HUES6 (cell line): ENCODE measurements around the gene COX10.
"Not testable (repeated sequence)": the region's sequence is repeated elsewhere in the genome, so short reads cannot be mapped to it uniquely, and the experiment has no call there.

Experiments
- H3K27ac ChIP-seq: 2 replicates; pipeline ENCODE4 v1.7.0; 2013; ENCODE audit warnings: low read depth, mild to moderate bottlenecking, low read length, inconsistent platforms
- H3K27me3 ChIP-seq: 2 replicates; pipeline ENCODE4 v1.6.1; 2013; ENCODE audit warnings: low read length; ENCODE audit not compliant: control insufficient read depth, insufficient read depth
- H3K36me3 ChIP-seq: 2 replicates; pipeline ENCODE4 v1.6.1; 2013; ENCODE audit warnings: low read length; ENCODE audit not compliant: control insufficient read depth, insufficient read depth
- H3K4me1 ChIP-seq: 2 replicates; pipeline ENCODE4 v1.6.1; 2013; ENCODE audit warnings: low read length; ENCODE audit not compliant: control insufficient read depth, insufficient read depth
- H3K4me3 ChIP-seq: 2 replicates; pipeline ENCODE4 v1.5.1; 2013; ENCODE audit warnings: low read depth, low read length
- H3K9ac ChIP-seq: one replicate; pipeline ENCODE4 v1.6.1; 2013; ENCODE audit warnings: mild to moderate bottlenecking, low read length
- H3K9me3 ChIP-seq: 2 replicates; pipeline ENCODE4 v1.6.1; 2013; ENCODE audit warnings: low read depth, low read length; ENCODE audit not compliant: control insufficient read depth, insufficient read depth

The COX10 gene

GRCh38 chr17:14227052-14227451 lies 157.7 kb downstream of the COX10 start:
- no peaks in the 10 kb centered on the region for H3K36me3 ChIP-seq
- H3K27ac ChIP-seq, result no peak overlapping the region
- H3K27me3 ChIP-seq, result no peaks in the 10 kb centered on the region
- no peak overlapping the region for H3K9ac ChIP-seq
- no peak overlapping the region for H3K4me3 ChIP-seq
- H3K4me1 ChIP-seq, result no peaks in the 10 kb centered on the region
- H3K9me3 ChIP-seq, result 0 out of 2 replicates have a peak, but pooled peaks cover 4% of the 10 kb centered on the region

DNA sequence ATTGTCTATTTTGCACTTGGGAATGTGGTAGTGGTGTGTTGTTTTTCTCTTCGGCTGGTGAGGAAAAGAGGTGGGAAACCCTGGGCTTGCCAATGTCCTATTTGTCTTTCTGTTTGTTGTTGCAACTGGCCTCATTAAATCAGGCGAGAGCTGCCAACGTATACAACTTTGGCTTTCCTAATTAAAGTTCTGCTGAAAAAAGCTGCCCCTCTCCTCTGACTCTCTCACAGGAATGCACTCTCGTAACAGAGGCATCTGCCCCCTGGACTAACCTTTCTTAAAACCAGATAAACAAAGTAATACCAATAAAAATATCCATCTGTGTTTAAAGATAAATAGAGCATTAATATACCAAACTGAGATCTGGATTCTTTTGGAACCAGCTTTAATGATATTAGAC lies 159.6 kb downstream of the COX10 start:
- no peaks in the 10 kb centered on the region for H3K27me3 ChIP-seq

DNA sequence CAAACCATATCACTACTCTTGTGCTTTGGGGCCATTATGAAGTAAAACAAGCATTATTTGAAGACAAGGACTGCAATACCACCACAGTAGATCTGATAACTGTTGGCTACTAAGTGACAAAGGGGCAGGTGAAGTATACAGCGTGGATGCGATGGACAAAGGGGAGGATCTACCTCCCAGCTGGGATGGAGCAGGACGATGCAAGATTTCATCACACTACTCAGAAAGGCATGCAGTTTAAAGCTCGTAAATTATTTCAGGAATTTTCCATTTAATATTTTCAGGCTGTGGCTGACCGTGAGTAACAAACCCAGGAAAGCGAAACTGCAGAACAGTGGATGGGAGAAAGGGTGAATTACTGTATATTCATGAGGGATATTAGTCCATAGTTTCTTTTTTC lies 161.9 kb downstream of the COX10 start:
- H3K4me1 ChIP-seq, H3K9me3 ChIP-seq, H3K27me3 ChIP-seq, H3K9ac ChIP-seq, H3K27ac ChIP-seq, H3K36me3 ChIP-seq, H3K4me3 ChIP-seq: not testable (repeated sequence)

More for the DNA sequence above, 159.6 kb downstream of the COX10 start:
- Histone ChIP-seq H3K4me1 (no peaks in the 10 kb centered on the region), H3K9ac (no peak overlapping the region), H3K27ac (no peak overlapping the region), H3K4me3 (no peak overlapping the region), H3K9me3 (0 out of 2 replicates have a peak, but pooled peaks cover 4% of the 10 kb centered on the region), H3K36me3 (no peaks in the 10 kb centered on the region)

GRCh38 chr17:14235047-14235446 lies 165.7 kb downstream of the COX10 start:
- H3K4me1 ChIP-seq, H3K27ac ChIP-seq, H3K27me3 ChIP-seq: not testable (repeated sequence)

DNA sequence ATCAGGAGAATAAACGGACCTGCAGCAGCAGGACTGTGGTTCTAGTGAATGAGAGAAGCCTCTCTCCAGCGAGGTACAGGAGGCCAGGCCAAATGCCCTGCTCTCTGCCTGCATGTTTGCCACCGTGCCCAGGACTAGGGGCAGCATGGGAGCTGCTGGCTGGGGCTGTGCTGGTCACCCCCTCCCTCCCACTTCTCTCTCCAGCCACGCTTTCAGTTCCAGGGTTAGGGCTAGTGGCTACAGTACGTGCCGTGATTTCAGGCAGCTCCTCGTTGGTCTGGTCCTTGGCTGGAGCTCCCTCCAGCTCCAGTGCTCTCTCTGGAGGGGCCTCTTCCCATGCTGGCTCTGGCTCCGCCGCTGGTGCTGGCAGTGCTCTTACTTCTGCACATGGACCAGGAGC lies 166.7 kb downstream of the COX10 start:
- H3K9ac ChIP-seq, H3K36me3 ChIP-seq, H3K27ac ChIP-seq, H3K9me3 ChIP-seq, H3K4me1 ChIP-seq, H3K27me3 ChIP-seq, H3K4me3 ChIP-seq: not testable (repeated sequence)

More at GRCh38 chr17:14235047-14235446, 165.7 kb downstream of the COX10 start:
- not testable (repeated sequence) for H3K4me3 ChIP-seq, H3K9me3 ChIP-seq, H3K36me3 ChIP-seq, H3K9ac ChIP-seq

DNA sequence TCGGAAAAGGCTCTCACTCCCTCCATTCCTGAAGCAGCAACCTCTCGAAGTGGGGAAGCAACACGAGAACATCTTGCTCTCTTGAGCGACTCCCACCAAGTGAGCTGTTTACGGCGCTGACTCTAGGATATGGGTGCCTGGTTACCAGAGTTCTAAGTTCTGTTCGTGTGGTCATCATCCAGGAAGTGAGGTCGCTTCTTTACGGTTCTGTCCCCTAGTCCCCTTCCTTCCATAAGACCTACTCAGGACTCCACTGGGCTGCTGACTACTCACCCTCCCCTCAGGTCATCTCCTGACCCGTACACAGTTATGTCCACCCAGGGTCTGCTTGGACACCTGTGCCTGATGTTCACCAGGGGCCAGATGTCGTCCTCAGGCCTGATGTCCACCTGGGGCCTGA lies 167.5 kb downstream of the COX10 start, which contains the start of gene CDRT15:
Gene CDRT15 (minus strand): TSS at position 101 of the 400 bp plus-strand sequence. CDS start 29 bp downstream, at position 72.
- not testable (repeated sequence) for H3K9me3 ChIP-seq, H3K27ac ChIP-seq, H3K36me3 ChIP-seq, H3K4me3 ChIP-seq, H3K27me3 ChIP-seq, H3K9ac ChIP-seq, H3K4me1 ChIP-seq

GRCh38 chr17:14239271-14239670 lies 170.0 kb downstream of the COX10 start:
- not testable (repeated sequence) for H3K27ac ChIP-seq, H3K4me3 ChIP-seq, H3K36me3 ChIP-seq, H3K4me1 ChIP-seq, H3K27me3 ChIP-seq, H3K9me3 ChIP-seq, H3K9ac ChIP-seq

DNA sequence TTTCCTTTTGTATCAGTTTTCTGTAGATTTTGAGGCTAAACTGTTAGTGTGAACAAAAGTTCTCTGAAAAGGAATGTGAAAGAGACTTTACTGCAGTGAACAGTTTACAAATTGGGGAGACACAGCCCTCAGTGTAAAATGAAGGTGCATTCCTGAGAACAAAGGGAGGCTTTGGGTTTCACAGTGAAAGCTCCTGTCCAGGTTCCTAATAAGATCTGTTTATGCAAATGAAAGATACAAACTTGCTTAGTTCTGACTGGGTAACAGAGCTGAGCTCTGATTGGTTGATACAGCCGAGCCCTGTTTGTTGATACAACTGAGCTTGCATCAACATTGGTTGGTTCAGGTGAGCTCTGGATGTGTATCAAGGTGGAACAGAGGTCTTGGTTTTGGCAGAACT lies 175.7 kb downstream of the COX10 start:
- Histone ChIP-seq H3K9ac (no peak overlapping the region), H3K9me3 (no peaks in the 10 kb centered on the region), H3K36me3 (no peaks in the 10 kb centered on the region), H3K4me1 (no peaks in the 10 kb centered on the region), H3K4me3 (no peak overlapping the region), H3K27me3 (no peaks in the 10 kb centered on the region), H3K27ac (no peak overlapping the region)

DNA sequence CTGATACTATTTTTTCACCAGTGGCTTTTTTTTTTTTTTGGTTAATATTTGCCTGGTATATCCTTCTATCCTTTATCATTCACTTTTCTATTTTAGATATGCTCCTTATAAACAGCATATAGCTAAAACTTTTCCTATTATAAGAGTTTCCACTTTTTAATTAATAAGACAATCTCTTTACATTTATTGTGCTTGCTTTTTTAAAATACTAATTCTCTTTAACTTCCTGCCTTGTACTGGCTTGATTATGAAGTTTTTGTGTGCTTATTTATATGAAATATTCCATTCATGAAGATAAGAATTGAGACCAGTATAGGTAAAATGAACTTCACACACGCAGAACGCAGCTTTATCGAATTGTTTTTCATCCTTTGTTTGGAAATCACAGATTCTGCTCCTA lies 176.3 kb downstream of the COX10 start:
- Histone ChIP-seq H3K27ac (no peak overlapping the region), H3K4me1 (no peaks in the 10 kb centered on the region), H3K27me3 (no peaks in the 10 kb centered on the region), H3K9ac (no peak overlapping the region), H3K9me3 (no peaks in the 10 kb centered on the region), H3K4me3 (no peak overlapping the region), H3K36me3 (no peaks in the 10 kb centered on the region)
